Globus pallidus (tissue), 1 donor: ENCODE results near the gene EBI3.
A peak's percentile ranks its signal among the peaks of the same experiment; 100 is the strongest.
"Not testable (repeated sequence)": the region's sequence is repeated elsewhere in the genome, so short reads cannot be mapped to it uniquely, and the experiment has no call there.

ENCODE experiments used
- DNase-seq: peaks from one replicate; pipeline ENCODE4 v3.0.0-alpha.2; 2015; ENCODE audit warnings: low spot score

EBI3 gene

DNA sequence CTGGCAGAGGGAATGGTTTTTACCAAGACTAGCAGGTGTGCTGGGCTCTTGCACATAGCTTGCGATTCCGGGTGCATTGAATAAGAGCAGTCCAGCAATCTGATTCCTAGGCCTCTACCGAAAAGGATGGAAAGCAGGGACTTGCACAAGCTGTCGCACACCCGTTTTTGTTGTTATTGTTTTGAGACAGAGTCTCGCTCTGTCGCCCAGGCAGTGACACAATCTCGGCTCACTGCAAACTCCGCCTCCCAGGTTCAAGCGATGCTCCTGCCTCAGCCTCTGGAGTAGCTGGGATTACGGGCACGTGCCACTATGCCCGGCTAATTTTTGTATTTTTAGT is 5.5 kb downstream of the EBI3 start:
- DNase-seq: no peak

DNA sequence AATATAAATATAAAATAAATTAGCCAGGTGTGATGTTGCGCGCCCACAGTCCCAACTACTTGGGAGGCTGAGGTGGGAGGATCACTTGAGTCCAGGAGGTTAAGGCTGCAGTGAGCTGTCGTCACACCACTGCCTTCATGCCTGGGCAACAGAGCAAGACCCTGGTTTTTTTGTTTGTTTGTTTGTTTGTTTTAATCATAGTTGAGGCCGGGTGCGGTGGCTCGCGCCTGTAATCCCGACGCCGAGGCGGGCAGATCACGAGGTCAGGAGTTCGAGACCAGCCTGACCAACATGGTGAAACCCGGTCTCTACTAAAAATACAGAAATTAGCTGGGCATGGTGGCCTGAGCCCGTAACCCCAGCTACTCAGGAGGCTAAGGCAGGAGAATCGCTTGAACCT is 8.2 kb downstream of the EBI3 start:
- DNase-seq: not testable (repeated sequence)

DNA sequence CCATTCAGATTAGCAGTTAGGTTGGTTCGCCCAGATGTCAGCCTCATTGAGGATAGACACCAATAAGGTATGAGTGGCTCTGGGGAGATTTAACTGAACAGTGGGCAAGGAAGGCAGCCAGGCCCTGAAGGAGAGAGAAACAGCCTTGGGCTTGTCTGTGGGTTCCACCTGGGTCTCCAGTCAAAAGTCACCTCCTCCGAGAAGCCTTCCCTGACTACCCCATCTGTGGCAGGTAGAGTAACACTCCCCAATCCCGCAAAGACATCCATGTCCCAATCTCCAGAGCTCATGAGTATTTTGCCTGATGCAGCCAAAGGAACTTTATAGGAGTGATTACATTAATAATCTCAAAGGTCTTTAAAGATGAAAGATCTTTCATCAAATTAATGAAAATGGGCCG is 9.5 kb downstream of the EBI3 start:
- no peak for DNase-seq

DNA sequence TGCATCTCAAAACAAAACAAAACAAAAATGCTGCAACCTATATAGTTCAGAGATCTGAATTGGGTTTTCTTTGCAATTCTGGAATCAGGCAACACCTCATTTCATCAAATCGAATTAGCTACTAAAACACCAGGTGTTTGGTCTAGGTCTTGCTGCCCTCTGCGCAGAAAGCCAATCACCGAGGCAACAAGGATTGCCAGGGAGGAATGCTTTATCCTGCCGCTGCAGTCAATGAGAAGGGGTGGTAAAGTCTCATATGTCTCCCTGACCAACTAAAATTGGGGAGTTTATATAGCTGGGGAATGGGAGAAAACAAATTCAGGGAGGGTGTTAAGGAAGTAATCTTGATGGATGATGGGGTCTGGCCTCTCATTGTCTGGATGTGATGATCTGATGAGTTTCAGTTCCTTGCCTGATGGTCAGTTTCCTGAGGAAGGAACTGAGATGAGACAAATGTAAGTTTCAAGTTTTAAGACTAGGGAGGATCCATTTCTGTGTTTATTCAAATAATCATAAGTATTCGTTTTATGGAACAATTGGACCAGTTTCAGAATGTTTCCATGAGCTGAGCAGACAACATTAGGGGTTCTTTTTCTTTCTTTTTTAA is 12.6 kb downstream of the EBI3 start:
- peak; percentile 33 for DNase-seq

- DNase-seq: not testable (repeated sequence)
Measured at GRCh38 chr19:4245938-4246337, 16.6 kb downstream of the EBI3 start.

DNA sequence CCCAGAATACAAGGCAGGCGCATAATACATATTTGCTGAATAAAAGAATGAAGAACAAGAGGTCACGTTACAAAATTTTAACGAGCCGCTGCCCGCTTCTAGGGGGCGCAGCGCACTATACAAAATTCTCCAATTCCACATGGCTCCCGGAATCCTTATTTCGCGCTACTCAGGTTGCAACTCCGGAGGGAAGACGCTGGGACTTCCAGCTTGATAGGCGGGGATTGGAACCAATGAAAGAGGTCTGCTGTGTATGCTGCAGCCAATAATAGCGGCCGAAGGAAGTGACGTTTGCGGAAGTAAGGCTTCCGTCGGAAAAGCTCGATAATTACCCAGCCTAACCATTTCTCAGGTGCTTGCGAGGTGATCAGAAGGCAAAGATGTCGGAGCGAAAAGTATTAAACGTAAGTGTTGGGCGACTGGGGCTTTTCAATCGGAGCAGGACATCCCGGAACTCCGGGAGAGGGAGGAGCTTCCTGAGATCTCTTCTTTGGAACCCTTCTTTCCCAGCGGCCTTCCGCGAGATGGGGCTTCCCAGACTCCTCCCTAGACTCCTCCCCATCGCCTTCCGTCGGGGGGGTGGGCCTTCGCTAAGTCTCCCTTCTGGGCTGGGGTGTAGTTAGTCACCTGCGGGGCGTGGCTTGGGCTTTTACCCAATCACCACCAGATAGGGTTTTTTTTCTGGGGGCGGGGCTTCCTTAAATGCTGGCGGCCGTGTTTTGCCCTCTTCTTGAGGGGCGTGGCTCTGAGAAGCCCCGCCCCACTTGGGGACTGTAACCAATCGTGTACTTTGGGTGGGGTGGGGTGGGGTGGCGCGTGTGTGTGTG is 17.7 kb downstream of the EBI3 start, which contains the start of gene YJU2:
YJU2 (plus strand) TSS at position 314 of the 827 bp plus-strand sequence; CDS start at position 381, 67 bp downstream.
- peak; percentile 96 for DNase-seq

GRCh38 chr19:4256563-4256962 is 27.2 kb downstream of the EBI3 start:
- no peak for DNase-seq

- DNase-seq: no peak
Measured at GRCh38 chr19:4257025-4257424, 27.7 kb downstream of the EBI3 start.

DNA sequence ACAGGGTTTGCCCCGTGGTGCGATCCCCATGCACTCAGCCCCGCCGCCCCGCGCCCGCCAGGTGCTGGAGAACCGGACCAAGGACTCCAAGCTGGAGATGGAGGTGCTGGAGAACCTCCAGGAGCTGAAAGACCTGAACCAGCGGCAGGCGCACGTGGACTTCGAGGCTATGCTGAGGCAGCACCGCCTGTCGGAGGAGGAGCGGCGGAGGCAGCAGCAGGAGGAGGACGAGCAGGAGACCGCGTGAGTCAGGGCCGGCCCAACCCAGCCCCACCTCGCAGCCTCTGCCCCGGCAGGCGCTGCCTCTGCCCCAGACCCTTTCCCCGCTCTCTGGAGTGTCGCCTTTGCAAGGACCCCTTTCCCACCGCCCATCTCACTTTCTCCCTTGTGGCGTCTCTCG is 28.9 kb downstream of the EBI3 start:
- DNase-seq: no peak

- no peak for DNase-seq
Measured at GRCh38 chr19:4260613-4261191, 31.4 kb downstream of the EBI3 start.

DNA sequence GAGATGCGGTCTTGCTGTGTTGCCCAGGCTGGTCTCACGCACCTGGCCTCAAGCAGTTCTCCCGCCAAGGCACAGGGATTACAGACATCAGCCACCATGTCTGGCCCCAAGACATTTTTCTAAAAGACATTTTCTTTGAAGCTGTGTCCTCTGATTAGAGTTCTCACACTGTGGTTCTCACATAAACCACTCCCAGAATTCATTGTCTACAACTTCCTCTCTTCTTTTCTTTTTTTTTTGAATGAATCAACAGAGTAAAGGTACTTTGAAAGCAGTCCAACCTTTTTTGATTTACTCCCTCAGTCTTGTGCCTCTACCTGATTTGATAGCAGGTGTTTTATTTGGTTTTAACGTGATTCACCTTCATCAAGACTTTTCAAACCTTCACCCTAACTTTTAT is 35.5 kb downstream of the EBI3 start:
- no peak for DNase-seq

GRCh38 chr19:4266253-4267000 is 37.1 kb downstream of the EBI3 start:
- DNase-seq: no peak

DNA sequence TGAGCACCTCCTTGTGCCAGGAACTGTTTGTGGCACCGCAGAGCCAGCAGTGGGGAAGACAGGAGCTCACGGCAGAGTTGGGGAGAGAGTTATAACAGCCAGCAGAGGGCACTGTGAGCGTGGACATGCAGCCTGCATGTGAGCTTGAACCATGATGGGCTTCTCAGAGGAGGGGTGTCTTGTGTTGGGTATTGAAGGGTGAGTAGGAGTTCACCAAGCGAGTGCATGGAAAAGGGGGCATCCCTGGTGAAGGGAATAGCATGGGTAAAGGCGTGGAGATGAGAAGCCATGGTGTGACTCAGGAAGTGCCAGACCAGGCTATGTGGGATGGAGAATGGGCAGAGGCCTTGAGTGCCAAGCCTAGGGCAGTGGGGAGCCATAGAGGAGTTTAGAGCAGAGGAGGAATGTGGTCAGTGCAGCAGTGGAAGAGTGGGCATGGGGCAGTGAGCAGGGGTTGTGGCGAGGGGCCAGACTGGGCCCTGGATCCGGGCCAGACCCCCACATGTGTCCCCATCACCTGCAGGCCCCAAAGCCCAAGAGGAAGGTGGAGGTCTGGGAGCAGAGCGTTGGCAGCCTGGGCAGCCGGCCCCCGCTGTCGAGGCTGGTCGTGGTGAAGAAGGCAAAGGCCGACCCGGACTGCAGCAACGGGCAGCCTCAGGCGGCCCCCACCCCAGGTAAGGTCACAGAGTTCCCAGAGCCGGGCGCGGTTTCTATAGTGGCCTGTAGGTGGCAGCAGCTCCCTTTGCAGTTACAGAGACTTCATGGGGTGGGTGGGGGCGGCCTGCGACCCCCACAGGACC is 38.0 kb downstream of the EBI3 start:
- DNase-seq: no peak

GRCh38 chr19:4267901-4268815 is 38.8 kb downstream of the EBI3 start:
- DNase-seq: no peak

- no peak for DNase-seq
Measured at GRCh38 chr19:4268816-4269430, 39.6 kb downstream of the EBI3 start.

DNA sequence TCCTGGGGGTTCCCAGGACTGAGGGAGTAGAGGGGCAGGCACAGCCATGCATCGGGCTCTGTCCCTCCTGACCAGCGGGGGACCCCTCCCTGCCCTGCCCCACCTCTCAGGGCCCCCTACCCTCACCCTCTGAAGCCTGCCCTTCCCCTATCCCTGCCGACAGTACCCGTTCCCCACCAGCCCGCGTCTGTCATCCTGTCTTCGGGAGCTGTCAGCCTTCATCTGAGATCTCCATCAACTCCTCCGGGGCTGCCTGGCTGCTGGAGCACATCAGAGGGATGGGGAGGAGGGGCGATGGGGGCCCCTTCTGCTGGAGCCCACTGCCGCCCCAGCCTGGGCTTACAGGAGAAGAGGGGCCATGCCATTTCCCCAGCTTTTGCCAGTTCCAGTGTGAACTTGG is 43.6 kb downstream of the EBI3 start:
- DNase-seq: no peak

DNA sequence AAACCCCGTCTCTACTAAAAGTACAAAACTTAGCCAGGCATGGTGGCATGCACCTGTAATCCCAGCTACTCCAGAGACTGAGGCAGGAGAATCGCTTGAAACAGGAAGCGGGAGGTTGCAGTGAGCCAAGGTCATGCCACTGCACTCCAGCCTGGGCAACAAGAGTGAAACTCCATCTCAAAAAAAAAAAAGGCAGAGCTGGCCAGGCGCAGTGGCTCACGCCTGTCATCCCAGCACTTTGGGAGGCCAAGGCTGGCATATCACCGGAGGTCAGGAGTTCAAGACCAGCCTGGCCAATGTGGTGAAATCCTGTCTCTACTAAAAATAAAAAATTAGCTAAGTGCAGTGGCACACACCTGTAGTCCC is 45.0 kb downstream of the EBI3 start:
- not testable (repeated sequence) for DNase-seq

DNA sequence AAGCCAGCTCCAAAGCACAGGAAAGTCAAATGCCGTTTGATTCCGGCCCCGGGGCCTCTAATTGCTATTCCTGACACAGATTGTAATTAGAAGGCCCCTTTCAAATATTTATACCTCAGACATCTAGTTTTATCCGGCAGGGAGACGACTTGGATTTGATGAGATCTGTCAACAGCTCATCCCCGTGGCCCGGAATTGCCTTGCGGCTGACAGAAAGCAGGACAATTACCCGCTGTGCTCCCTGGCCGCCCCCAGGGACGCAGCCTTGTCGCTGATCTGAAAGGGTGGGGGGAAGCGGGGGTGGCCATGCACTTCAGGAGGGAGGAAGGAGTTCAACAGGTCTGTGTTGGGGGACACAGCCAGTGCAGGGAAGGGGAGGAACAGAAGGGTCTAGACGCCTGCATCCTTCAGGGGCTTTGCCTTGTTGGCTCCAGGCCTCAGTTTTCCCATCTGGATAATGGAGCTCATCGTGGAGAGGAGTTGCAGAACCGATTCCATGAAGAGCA is 47.9 kb downstream of the EBI3 start:
- no peak for DNase-seq

GRCh38 chr19:4278010-4278409 is 48.7 kb downstream of the EBI3 start:
- no peak for DNase-seq
